HepG2 (cell line): Measurements from ENCODE around the gene LAG3. TPM values are rescaled to one million over a fixed set of nuclear protein-coding genes. Genes with fewer than 3 reads are reported as not detected.

ENCODE experiments used
- BRD4 ChIP-seq: sonication (generic); formaldehyde crosslinking; IDR thresholded peaks from 2 replicates; pipeline ENCODE4 v1.4.0; 2020; ENCODE audit warnings: missing genetic modification reagents
- CREM ChIP-seq, 2 experiments: sonication (generic) in 1 of 2; formaldehyde crosslinking in 1 of 2; IDR thresholded peaks; 2 replicates each; pipeline versions ENCODE4 v1.4.0 to v1.6.1; 2016 to 2020; ENCODE audit warnings: antibody characterized with exemption in 1 of 2, mild to moderate bottlenecking in 1 of 2, missing genetic modification reagents in 1 of 2
- ETV5 ChIP-seq: IDR thresholded peaks from 2 replicates; pipeline ENCODE4 v1.6.1; 2018; ENCODE audit warnings: missing biosample characterization, missing genetic modification reagents, inconsistent platforms, borderline replicate concordance
- GABPB1 ChIP-seq: IDR thresholded peaks from 2 replicates; pipeline ENCODE4 v1.6.1; 2016; ENCODE audit warnings: mild to moderate bottlenecking, missing genetic modification reagents, moderate library complexity, missing compliant biosample characterization
- HNRNPL ChIP-seq: fragments of 200-400 bp; formaldehyde crosslinking; IDR thresholded peaks from 2 replicates; pipeline ENCODE4 v1.6.1; 2017; ENCODE audit warnings: mild to moderate bottlenecking, low read depth, low read length
- KMT2B ChIP-seq: IDR thresholded peaks from 2 replicates; pipeline ENCODE4 v1.6.1; 2016; ENCODE audit warnings: missing genetic modification reagents, missing compliant biosample characterization
- NFKBIZ ChIP-seq: IDR thresholded peaks from 2 replicates; pipeline ENCODE4 v1.6.1; 2018; ENCODE audit warnings: missing genetic modification reagents, missing compliant biosample characterization
- TBX3 ChIP-seq: fragments of 450-650 bp; IDR thresholded peaks from 2 replicates; pipeline ENCODE4 v1.6.1; 2017; ENCODE audit warnings: antibody characterized with exemption, mild to moderate bottlenecking, inconsistent platforms, borderline replicate concordance
- ZNF281 ChIP-seq: sonication (generic); formaldehyde crosslinking; IDR thresholded peaks from 2 replicates; pipeline ENCODE4 v1.4.0; 2020; ENCODE audit warnings: missing genetic modification reagents, borderline replicate concordance
- ZNF484 ChIP-seq: sonication (generic); formaldehyde crosslinking; IDR thresholded peaks from 2 replicates; pipeline ENCODE4 v1.5.1; 2020; ENCODE audit warnings: mild to moderate bottlenecking, low read depth, missing genetic modification reagents, borderline replicate concordance
- ZNF784 ChIP-seq: sonication (generic); formaldehyde crosslinking; IDR thresholded peaks from 2 replicates; pipeline ENCODE4 v1.5.1; 2020; ENCODE audit warnings: missing genetic modification reagents, mild to moderate bottlenecking, borderline replicate concordance
- polyA plus RNA-seq, 8 experiments: library from polyadenylated mRNA; depleted of rRNA in 3 of 8; stranded (reverse) in 7 of 8; unstranded in 1 of 8; fragments of >200 nt; fragmentation: Illumina TruSeq in 4 of 8; extraction: Trizol in 4 of 8; gene quantifications; 2 replicates each; pipeline versions ENCODE4 v1.2.1 to v1.2.3, GENCODE V29; 2011 to 2016; ENCODE audit warnings: low read depth in 4 of 8, missing spikeins in 1 of 8, mixed read lengths in 1 of 8; ENCODE audit not compliant: insufficient read depth in 1 of 8
- total RNA-seq, 5 experiments: library from RNA; depleted of rRNA; stranded (reverse); fragments of >200 nt; fragmentation: Illumina TruSeq; extraction: Trizol; gene quantifications; 2 replicates each; pipeline ENCODE4 v1.2.3, GENCODE V29; 2016; ENCODE audit warnings: low read depth in 1 of 5
- TF ChIP-seq, protein P1 (sequence below): sonication (generic); formaldehyde crosslinking; IDR thresholded peaks from 2 replicates; pipeline ENCODE4 v1.5.0; 2020; ENCODE audit warnings: missing genetic modification reagents, mild to moderate bottlenecking, borderline replicate concordance

LAG3 gene
- total and polyA plus RNA-seq, 2 of the 13 experiments (the other 11 are each of a cell fraction or from before 2014, with no cell fraction given): 0.11 to 0.26 TPM

DNA sequence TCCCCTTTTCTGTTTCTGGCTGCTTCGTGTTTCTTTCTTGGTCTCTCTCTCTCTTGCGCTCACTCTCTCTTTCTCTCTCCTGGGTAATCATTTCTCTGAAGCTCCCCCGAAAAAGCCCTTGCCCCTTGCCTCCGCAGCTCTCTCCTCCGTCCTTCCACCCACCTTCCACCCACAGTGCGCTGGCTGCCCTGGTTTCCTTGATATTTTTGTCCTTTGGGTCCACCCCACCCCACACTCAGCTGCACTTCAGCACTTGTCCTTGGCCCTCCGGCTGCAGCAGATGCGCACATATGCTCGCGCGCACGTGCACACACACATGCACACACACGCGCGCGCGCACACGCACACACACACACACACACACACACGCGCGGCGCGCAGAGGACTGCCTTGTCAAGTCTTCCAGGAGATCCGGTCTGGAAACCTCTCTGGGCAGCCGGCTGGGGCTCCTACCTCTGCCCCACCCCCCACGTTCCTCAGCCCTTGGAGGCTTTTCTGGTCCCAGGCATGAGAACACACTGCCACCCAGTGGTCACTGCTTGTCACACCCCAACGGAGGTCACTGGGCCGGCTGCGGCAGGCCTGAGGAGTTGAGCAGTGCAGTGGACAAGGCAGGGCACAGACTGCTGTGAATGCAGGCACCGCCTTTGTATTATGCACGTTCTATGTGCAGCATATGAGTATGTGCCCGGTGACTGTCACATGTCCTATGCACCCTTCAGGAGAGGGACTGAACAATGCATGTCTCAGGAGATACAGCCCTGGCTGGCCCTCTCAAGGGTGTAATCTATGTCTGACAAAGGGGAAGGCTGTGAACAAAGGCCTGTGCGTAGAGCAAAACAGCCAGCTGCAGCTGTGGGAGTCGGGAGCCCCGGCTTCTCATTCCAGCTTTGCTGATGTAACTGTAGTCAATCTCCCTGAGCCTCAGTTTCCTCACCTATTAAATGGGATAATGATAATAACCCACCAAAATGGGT lies 6.5 kb downstream of the LAG3 start (continued):
- TF ChIP-seq BRD4 (CRISPR knock-in tag) (0 out of 2 replicates have a peak, but pooled peaks have one; percentile 76), TBX3 (0 out of 2 replicates have a peak, but pooled peaks have one; percentile 11), HNRNPL (0 out of 2 replicates have a peak, but pooled peaks have one; percentile 45), KMT2B (CRISPR knock-in tag) (0 out of 2 replicates have a peak, but pooled peaks have one; percentile 51), CREM (IDR thresholded peaks at IDR 0.05) (peak; percentile 11; the same call in 1 of the 2 replicates), CREM (CRISPR knock-in tag; IDR thresholded peaks at IDR 0.05) (no peak), GABPB1 (CRISPR knock-in tag) (peak; percentile 71), ZNF484 (CRISPR knock-in tag) (no peak), ETV5 (CRISPR knock-in tag) (peak; percentile 63), ZNF784 (CRISPR knock-in tag) (peak; percentile 62; the same call in 1 of the 2 replicates), NFKBIZ (CRISPR knock-in tag) (0 out of 2 replicates have a peak, but pooled peaks have one; percentile 39), ZNF281 (CRISPR knock-in tag) (peak; percentile 98)
- TF ChIP-seq, protein P1, sequence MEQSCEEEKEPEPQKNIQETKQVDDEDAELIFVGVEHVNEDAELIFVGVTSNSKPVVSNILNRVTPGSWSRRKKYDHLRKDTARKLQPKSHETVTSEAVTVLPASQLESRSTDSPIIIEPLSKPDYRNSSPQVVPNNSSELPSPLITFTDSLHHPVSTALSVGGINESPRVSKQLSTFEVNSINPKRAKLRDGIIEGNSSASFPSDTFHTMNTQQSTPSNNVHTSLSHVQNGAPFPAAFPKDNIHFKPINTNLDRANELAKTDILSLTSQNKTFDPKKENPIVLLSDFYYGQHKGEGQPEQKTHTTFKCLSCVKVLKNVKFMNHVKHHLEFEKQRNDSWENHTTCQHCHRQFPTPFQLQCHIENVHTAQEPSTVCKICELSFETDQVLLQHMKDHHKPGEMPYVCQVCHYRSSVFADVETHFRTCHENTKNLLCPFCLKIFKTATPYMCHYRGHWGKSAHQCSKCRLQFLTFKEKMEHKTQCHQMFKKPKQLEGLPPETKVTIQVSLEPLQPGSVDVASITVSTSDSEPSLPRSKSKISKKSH (CRISPR knock-in tag): peak; percentile 48; the same call in 1 of the 2 replicates
